GM19438 (cell line): ENCODE results near the gene NKIRAS1.
"Not testable (repeated sequence)": the region's sequence is repeated elsewhere in the genome, so short reads cannot be mapped to it uniquely, and the experiment has no call there.

Source experiments
- ATAC-seq: cut with Tn5 transposase; IDR thresholded peaks from one replicate; pipeline ENCODE4 v1.9.1; 2021; ENCODE audit warnings: low read depth; ENCODE audit not compliant: unreplicated experiment

NKIRAS1 gene

GRCh38 chr3:23873941-23874340 lies 42.8 kb downstream of the NKIRAS1 start:
- no peak for ATAC-seq

DNA sequence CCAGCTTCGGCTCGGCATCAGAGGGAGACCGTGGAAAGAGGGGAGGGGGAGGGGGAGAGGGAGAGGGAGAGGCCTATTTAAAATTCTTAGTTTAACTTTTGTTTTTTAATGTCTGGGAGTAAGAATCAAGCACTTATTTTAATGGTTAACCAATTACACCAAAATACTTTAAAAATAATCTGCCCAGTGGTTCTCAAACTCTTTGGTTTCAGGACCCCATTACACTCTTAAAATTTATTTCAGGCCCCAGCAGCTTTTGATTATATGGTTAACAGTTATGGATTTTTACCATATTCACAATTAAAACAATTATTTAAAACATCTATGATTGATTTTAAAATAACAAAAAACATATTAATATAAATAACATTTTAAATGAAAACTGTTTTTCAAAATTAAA lies 44.5 kb downstream of the NKIRAS1 start:
- ATAC-seq: no peak

DNA sequence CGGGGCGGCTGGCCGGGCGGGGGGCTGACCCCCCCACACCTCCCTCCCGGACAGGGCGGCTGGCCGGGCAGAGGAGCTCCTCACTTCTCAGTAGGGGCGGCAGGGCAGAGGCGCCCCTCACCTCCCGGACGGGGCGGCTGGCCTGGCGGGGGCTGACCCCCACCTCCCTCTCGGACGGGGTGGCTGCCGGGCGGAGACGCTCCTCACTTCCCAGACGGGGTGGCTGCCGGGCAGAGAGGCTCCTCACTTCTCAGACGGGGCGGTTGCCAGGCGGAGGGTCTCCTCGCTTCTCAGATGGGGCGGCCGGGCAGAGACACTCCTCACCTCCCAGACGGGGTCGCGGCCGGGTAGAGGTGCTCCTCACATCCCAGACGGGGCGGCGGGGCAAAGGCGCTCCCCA lies 45.4 kb downstream of the NKIRAS1 start:
- not testable (repeated sequence) for ATAC-seq

DNA sequence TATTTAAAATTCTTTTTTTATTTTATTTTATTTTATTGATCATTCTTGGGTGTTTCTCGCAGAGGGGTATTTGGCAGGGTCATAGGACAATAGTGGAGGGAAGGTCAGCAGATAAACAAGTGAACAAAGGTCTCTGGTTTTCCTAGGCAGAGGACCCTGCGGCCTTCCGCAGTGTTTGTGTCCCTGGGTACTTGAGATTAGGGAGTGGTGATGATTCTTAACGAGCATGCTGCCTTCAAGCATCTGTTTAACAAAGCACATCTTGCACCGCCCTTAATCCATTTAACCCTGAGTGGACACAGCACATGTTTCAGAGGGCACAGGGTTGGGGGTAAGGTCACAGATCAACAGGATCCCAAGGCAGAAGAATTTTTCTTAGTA lies 46.1 kb downstream of the NKIRAS1 start:
- ATAC-seq: not testable (repeated sequence)

- ATAC-seq: no peak
These were observed 46.7 kb downstream of the NKIRAS1 start for GRCh38 chr3:23869977-23870662.

DNA sequence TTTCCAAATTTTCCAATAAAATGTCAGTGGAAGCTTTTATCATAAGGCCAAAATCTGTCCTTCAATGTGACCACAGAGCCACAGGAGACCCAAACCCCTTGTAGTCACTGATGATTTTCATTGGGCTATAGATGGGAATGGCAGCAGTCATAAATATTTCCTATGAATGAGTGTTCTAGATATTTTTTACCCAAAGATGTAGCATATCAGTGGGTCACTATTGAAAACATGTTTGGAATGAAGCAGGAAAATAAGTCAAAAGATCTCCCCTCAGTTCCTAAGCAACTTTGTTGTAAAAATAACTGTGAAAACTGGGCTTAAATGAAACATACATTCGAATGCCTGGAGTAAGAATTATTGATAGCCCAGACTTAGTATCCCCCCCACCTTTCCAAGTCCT lies 49.0 kb downstream of the NKIRAS1 start:
- no peak for ATAC-seq

DNA sequence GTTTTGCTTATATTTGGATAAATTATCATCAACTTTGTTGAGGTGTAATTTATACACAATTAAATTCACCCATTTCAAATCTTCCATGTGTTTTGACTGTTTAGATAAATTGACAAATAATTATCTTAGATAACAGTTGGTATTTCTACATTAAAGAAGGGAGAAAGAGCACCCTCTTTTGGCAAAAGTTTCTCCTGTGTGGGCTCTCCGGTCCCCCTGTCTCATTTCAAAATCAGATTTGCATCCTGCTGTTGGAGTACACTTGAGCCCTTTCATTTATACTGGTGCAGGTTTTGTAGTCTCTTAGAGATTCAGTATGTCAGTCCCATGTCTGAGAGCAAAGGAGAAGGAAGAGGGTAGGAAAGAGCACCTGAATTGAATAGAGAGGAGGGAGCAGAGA lies 49.4 kb downstream of the NKIRAS1 start:
- ATAC-seq: no peak

DNA sequence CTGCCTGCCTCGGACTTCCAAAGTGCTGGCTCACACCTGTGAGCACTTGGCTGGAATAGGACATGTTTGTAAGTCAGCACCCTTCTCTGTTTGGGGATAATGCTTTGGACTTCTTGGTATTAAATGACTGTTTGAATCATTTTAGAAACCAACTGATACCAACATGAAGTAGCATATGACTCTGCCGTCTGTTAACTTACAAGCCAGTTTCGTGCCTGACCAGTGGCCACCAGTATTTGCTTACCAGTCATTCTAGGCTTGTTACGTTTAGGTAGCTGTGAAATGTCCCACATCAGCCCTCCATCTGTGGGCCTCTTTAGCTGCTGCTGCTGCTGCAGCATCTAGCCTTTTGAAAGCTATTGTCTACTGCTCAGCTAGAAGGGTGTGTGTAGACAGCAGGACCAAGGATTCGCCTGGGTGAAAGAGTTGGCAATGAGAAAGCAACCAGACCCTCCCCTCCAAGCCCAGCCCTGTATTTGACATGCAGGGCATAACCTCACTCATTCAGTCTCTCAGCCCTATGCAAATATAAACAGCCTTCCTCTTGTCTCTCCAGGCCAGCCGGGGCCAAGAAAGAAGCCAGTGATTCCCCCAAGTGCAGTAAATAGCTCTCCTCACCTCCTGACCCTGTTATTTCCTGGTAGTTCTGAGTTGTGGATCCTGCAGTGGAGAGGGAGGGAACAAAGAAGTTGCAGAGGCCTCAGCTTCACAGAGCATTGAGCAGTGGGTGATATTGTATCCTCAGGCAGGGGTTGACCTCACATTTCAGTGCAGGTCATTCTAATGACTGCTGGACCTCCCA lies 51.0 kb downstream of the NKIRAS1 start:
- ATAC-seq: peak; percentile 80

DNA sequence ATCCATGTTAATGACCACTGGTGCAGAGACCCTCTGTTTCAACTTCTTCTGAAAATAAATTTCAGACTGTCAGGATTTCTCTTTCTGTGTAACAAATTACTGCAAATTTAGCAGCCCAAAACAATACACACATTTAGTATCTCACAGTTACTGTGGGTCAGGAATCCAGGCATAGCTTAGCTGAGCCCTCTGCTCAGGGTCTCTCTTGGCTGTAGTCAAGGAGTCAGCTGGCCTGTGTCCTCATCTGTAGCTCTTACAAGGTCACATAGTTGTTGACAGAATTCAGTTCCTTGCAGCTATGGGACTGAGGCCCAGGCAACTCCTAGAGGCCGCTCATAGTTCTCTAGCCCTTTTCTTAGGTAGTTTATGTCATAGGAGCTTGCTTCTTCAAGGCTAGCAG lies 51.9 kb downstream of the NKIRAS1 start:
- ATAC-seq: no peak

DNA sequence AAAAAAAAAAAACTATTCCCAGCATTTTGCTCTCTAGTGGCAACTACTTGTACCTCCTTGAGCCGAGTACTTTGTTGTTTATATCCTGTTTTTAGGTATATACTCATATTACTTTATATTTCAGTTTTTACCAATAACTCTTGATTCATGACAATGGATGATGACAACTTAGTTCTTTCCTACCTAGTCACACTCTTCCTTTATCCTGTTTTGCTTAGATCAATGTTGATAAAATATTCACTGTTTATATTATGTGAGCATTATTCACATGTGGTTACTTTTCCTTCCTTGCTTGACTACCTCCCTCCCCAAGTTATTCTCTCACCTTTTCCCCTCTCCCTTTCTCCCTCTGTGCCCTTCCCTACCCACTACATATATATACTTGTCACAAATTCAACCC lies 53.7 kb downstream of the NKIRAS1 start:
- no peak for ATAC-seq

- ATAC-seq: no peak
These were observed 55.1 kb downstream of the NKIRAS1 start for GRCh38 chr3:23861689-23862088.

- ATAC-seq: no peak
These were observed 56.9 kb downstream of the NKIRAS1 start for GRCh38 chr3:23859839-23860382.

DNA sequence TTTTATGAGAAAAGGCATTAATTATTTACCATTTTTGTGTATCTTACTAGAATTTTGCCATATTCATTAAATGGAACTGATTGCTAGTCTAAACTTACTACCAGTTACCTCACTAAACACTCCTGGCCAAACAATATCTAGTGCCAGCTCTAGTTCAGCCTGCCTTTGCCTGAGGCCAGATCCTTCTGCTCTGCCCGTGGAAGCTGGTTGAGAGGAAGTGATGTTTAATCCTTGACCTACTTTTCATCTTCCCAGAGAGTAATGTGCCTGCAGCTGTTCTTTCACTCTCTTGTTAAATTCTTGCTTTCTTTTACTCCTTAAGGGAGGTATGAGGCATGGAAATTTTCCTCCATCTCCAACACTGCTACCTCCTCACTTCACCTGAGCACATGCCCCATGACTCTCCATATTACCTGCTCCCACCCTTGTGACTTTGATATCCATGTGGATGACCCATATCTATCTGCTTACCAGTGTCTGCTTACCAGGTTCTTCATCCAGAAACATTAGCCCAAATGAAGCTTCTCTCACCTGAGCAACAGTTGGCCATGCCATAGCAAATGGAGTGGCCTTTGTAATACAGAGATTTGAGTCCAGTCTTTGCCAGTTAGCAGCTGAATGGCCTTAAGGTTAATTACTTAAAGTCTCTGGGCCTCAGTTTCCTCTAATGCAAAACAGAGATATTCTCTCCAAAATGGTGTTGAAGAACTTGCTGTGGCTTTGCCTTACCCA lies 57.6 kb downstream of the NKIRAS1 start:
- ATAC-seq: no peak

GRCh38 chr3:23856286-23856685 lies 60.5 kb downstream of the NKIRAS1 start:
- ATAC-seq: no peak

DNA sequence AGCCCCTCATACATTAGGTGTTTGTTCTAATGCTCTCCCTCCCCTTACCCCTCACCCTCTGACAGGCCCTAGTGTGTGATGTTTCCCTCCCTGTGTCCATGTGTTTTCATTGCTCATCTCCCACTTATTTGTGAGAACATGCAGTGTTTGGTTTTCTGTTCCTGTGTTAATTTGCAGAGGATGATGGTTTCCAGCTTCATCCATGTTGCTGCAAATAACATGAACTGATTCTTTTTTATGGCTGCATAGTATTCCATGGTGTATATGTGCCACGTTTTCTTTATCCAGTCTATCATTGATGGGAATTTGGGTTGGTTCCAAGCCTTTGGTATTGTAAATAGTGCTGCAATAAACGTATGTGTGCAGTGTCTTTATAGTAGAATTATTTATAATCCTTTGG lies 67.3 kb downstream of the NKIRAS1 start:
- ATAC-seq: not testable (repeated sequence)

DNA sequence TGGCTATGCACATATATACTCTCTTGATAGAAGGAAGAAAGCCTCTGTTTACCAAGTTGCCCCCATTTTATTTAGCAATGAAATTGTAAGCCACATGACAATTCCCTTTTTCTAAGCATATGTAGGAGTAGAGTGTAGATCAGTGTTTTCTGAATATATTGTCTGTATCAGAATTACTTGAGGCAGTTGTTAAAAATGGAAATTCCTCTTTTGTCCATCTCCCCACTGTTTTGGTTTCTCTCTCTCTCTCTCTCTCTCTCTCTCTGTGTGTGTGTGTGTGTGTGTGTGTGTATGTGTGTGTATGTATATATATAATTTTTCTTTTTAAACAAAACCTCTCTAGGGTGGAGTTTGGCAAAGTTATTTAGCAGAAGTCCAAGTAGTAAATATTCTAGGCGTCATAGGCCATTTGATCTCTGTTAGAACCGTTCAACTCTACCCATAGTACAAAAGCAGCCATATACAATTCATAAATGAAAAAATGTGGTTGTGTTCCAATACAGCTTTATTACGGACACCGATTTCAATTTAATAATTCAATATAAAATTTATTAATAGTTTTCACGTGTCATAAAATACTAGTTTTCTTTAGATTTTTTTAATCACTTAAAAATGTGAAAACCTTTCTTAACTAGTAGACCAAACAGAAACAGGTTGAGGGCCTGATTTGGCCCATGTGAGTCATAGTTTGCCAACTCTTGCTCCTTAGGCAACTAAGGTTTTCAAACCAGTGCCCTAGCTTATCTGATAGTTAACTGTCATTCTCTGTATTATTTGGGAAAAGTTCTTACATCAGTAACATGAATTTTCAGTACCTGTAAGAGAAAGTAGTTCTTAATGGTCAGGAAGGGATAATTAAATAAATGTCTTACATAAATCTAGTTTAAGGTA lies 71.2 kb downstream of the NKIRAS1 start:
- ATAC-seq: no peak

- ATAC-seq: no peak
These were observed 72.9 kb downstream of the NKIRAS1 start for GRCh38 chr3:23843869-23844268.
